WERI-Rb-1 (cell line): ENCODE measurements around the gene NELL1.

ENCODE experiments used
- DNase-seq: peaks from one replicate; pipeline ENCODE4 v3.0.0-alpha.2; 2020
- H3K27ac ChIP-seq: fragments of 250-450 bp; sonication (Bioruptor Pico); 2 replicates; pipeline ENCODE4 v1.5.1; 2020; ENCODE audit warnings: mild to moderate bottlenecking, moderate library complexity
- H3K27me3 ChIP-seq: fragments of 250-450 bp; sonication (Bioruptor Pico); 2 replicates; pipeline ENCODE4 v1.5.1; 2021; ENCODE audit warnings: mild to moderate bottlenecking, low read depth, moderate library complexity; ENCODE audit not compliant: insufficient read depth, severe bottlenecking
- H3K36me3 ChIP-seq: fragments of 250-450 bp; sonication (Bioruptor Pico); 2 replicates; pipeline ENCODE4 v1.5.1; 2020; ENCODE audit warnings: mild to moderate bottlenecking, moderate library complexity
- H3K4me3 ChIP-seq: 2 replicates; pipeline ENCODE4 v1.5.1; 2011; ENCODE audit warnings: low read depth, mild to moderate bottlenecking, control low read depth, low read length
- H3K9me3 ChIP-seq: fragments of 250-450 bp; sonication (Bioruptor Pico); 2 replicates; pipeline ENCODE4 v1.5.1; 2021; ENCODE audit warnings: mild to moderate bottlenecking, moderate library complexity; ENCODE audit not compliant: severe bottlenecking
- TF ChIP-seq, protein P1 (sequence below): IDR thresholded peaks from 2 replicates; pipeline ENCODE4 v1.5.1; 2011; ENCODE audit warnings: low read depth, mild to moderate bottlenecking, control low read depth, inconsistent platforms, low read length

Gene NELL1

GRCh38 chr11:20909995-20910726, 240.8 kb downstream of the NELL1 start:
- no peak overlapping the region for H3K27ac ChIP-seq
- TF ChIP-seq, protein P1, sequence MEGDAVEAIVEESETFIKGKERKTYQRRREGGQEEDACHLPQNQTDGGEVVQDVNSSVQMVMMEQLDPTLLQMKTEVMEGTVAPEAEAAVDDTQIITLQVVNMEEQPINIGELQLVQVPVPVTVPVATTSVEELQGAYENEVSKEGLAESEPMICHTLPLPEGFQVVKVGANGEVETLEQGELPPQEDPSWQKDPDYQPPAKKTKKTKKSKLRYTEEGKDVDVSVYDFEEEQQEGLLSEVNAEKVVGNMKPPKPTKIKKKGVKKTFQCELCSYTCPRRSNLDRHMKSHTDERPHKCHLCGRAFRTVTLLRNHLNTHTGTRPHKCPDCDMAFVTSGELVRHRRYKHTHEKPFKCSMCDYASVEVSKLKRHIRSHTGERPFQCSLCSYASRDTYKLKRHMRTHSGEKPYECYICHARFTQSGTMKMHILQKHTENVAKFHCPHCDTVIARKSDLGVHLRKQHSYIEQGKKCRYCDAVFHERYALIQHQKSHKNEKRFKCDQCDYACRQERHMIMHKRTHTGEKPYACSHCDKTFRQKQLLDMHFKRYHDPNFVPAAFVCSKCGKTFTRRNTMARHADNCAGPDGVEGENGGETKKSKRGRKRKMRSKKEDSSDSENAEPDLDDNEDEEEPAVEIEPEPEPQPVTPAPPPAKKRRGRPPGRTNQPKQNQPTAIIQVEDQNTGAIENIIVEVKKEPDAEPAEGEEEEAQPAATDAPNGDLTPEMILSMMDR, result no peak
- no peak for DNase-seq

GRCh38 chr11:20910733-20911132, 241.3 kb downstream of the NELL1 start:
- Histone ChIP-seq H3K9me3 (no peaks in the 10 kb centered on the region), H3K4me3 (no peak overlapping the region), H3K36me3 (no peaks in the 10 kb centered on the region), H3K27ac (no peak overlapping the region), H3K27me3 (no peaks in the 10 kb centered on the region)
- TF ChIP-seq, protein P1, result no peak
- no peak for DNase-seq

More at GRCh38 chr11:20909995-20910726, 240.8 kb downstream of the NELL1 start:
- no peaks in the 10 kb centered on the region for H3K27me3 ChIP-seq
- H3K36me3 ChIP-seq, result no peaks in the 10 kb centered on the region
- no peak overlapping the region for H3K4me3 ChIP-seq
- H3K9me3 ChIP-seq, result no peaks in the 10 kb centered on the region

- TF ChIP-seq, protein P1, result no peak
- no peak overlapping the region for H3K27ac ChIP-seq
- no peaks in the 10 kb centered on the region for H3K27me3 ChIP-seq
- H3K4me3 ChIP-seq, result no peak overlapping the region
- H3K9me3 ChIP-seq, result no peaks in the 10 kb centered on the region
- H3K36me3 ChIP-seq, result no peaks in the 10 kb centered on the region
- no peak for DNase-seq
Observed at GRCh38 chr11:20912065-20912821, 242.9 kb downstream of the NELL1 start.

DNA sequence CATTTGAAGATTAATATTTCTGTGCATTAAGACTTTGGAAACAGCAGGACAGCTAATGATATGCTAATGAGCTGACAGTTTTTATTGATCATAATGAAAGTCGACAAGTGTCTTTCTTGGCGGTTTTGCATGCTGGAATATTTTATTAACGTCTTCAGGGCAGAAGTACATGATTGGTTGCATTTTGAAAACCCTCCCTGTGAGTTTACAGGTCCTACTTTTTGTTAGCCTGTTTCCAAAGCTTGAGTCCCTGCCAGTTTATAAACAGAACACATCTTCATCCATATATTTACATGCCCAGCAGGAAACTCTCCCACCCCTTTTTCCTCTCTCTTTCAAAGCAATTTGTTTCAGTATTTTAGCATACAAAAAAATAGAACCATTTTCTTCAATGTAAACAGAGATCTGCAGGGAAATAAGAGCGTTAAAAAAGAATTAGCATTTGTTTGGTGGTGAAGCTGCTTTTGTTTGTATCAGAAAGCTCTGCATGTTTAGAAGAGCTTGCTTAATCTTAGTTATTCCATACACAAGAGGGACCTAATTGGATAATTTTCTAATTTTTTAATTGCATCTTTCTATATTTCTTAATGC, 243.6 kb downstream of the NELL1 start:
- TF ChIP-seq, protein P1, result no peak
- no peaks in the 10 kb centered on the region for H3K9me3 ChIP-seq
- no peak overlapping the region for H3K27ac ChIP-seq
- H3K36me3 ChIP-seq, result no peaks in the 10 kb centered on the region
- no peaks in the 10 kb centered on the region for H3K27me3 ChIP-seq
- DNase-seq, result no peak
- H3K4me3 ChIP-seq, result no peak overlapping the region

GRCh38 chr11:20917306-20917705, 247.9 kb downstream of the NELL1 start:
- Histone ChIP-seq H3K9me3 (no peaks in the 10 kb centered on the region), H3K27me3 (no peaks in the 10 kb centered on the region), H3K27ac (no peak overlapping the region), H3K36me3 (no peaks in the 10 kb centered on the region), H3K4me3 (no peak overlapping the region)
- TF ChIP-seq, protein P1, result no peak
- no peak for DNase-seq
